COLO668 (cell line): ENCODE results near the gene ITGA3.
A peak's percentile ranks its signal among the peaks of the same experiment; 100 is the strongest.
"Not testable (repeated sequence)": the region's sequence is repeated elsewhere in the genome, so short reads cannot be mapped to it uniquely, and the experiment has no call there.

Source experiments
- DNase-seq: peaks from one replicate; lab custom pipeline; 2025; ENCODE audit not compliant: unreplicated experiment; lab: John Stamatoyannopoulos, UW

ITGA3 gene

DNA sequence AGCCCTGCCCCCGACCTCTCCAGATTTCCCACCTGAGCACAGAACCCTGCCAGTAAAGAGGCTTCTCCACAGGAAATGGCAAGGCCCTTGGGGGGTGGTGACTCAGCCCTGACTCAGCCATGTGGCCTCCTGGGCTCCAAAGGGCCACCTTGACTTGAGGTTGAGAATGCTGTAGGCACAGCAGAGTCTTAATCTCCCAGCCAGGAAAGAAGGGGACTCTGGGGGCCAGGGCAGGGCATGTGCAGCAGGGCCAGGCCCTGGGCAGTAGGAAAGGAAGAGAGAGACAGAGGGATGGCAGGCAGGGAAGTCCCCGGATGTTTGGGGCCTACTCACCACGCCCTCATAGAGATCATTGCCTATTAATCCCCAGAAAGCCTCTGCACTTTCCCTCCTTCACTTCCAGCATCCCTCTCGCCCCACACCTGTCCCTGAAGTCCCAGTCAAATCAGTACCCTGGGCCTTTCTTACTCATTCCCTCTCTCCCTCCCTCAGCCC lies 4.8 kb upstream of the ITGA3 start:
- DNase-seq = peak; percentile 23

DNA sequence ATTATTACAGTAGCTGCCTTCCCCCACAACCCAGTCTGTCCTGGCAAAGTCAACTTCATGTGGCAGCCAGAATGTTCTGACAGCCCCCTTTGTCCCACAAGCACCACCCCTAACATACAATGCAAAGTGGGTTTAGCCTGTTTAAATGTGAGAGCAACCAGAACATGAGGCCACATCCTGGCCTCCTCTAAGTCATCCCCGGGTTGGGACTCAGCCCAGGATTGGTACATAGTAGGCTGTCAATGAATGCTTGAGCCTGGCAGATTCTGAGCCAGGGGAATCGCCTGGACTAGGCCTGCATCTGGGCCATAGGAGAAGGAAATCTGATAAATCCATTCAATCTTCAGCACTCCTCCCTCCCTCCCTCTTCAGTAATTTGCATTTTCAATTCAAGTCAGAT lies 4.3 kb upstream of the ITGA3 start:
- DNase-seq = no peak

DNA sequence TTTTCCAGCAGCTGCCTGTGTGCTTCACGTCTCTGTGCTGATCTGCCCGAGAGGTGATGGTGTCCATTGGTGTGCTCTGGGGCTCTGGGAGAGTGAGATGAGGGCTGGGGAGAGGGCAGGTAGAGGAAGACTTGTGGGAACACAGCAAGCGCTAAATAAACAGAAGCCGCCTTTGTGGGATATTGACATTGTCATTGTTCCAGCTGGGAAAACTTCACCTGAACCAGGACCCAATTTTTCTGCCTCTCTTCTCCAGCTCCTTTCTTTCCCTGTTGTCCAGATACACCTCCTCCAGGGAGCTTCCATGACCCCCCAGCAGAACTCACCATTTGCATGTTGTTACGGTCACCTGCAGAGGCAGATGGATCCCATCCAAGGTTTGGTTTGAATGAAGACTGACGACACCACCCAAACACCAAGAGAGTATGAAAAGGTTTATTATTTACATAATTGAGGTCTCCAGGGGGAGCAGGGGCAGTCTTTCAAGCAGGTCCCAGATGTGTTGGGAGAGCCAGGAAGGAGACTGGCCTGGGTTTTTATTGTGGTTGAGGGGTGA lies 3.6 kb upstream of the ITGA3 start:
- peak; percentile 49 for DNase-seq

GRCh38 chr17:50052822-50053653 lies 2.9 kb upstream of the ITGA3 start:
- no peak for DNase-seq

DNA sequence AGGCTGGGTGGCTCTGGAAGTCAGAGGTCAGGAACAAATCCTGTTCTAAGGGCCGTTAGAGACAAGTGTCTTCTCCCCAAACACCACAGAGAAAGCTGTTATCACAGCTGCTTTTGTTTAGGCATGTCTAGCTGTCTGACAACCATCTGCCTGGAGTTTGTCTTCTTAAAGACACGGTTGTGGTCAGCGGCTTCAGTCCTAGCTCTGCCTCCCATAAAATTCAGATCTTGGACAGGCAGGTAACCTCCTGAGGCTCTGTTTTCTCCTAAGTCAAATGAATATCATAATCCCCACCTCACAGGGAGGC lies 2.3 kb upstream of the ITGA3 start:
- DNase-seq = no peak

DNA sequence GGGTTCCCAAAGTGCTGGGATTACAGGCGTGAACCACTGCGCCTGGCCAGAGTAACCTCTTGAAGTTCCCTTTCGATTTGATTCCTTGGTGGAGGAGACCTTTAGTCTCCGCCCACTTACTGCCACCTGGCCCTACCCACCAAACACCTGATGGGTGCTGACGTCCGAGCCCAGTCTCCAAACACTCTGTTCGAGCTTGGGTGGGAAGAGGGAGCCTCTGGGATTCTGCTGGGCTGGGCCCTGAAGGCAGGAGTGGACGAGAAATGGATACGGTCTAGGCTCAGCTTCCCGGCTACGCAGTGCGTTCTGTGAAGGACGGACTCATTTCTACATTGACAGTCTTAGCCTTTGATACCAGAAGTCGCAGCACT lies 870 bp upstream of the ITGA3 start:
- peak; percentile 61 for DNase-seq

- peak; percentile 71 for DNase-seq
Measured at GRCh38 chr17:50056217-50056960, 479 bp downstream of the ITGA3 start.

DNA sequence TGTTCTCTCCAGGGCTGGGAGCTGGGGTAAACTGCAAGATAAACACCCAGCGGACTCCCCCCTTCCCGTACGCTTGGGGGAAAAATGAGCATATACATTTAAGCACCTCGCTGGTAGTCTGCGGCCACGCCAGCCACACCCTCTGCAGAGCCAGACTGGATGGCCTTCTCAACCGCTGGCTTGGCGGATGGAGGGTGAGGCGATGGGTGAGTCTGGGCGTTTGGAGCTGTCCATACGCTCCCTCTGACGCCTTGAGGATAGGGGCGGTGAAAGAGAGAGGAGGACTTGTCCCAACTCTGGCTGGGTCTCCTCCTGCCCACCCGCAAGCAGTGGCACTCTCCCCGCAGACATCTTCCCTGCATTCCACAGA lies 1.0 kb downstream of the ITGA3 start:
- DNase-seq = no peak

- no peak for DNase-seq
Measured at GRCh38 chr17:50057521-50057991, 1.6 kb downstream of the ITGA3 start.

DNA sequence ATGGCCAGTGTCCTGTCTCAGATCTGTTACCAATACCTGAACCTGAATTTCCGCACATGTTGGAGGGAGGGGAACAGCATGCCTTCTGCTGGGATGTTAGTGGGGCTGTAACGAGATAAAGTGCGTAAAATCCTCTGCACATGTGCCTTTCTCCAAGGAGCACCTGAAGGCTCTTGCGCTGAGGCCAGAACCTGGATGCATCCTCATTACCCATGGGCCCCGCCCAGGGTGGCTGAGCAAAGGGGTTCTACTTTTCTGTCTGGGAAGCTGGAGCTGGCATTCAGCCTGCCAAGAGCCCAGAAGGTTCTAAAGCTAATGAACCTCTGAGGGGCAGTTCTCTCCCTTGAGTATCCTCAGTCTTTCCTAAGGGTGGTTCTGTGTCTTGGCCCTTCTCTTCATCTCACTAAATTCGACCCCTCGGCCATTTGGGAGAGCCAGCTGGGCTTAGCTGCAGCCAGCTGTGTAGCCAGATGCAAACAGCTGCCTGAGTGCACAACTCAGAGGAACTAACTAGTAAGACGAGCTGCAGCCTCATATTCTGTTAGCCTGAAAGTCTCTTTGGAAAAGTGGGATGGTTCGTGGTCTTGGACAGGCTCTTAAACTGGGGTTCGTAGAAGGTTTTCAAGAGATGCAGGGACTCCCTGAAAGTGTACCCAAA lies 2.5 kb downstream of the ITGA3 start:
- DNase-seq = no peak

- no peak for DNase-seq
Measured at GRCh38 chr17:50059256-50059655, 3.3 kb downstream of the ITGA3 start.

DNA sequence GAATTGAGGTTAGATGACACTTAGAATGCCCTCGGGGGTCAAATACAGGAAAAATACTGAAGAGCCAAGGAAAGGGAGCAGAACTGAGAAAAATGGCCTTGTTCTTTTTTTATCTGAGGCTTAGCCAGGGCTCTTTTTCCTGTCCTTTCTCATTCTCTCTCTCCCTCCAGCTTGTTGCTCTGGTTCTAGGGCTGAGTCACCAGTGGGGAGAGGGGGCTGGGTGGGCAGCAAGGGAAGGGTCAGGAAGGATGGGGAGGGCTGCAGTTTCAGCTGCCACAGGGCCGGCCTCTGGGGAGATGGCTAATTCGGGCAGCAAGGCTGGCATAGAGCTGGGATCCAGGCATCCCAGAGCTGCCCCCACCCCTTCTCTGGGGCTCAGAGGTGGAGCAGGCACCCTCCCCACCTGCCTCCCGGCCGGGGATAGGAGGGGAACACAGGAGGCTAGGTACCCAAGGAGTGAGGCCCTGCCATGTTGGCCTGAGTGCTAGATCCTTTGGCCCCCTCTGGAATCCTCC lies 3.9 kb downstream of the ITGA3 start:
- DNase-seq = no peak

- no peak for DNase-seq
Measured at GRCh38 chr17:50060951-50061712, 5.2 kb downstream of the ITGA3 start.

- not testable (repeated sequence) for DNase-seq
Measured at GRCh38 chr17:50061713-50062045, 5.8 kb downstream of the ITGA3 start.

DNA sequence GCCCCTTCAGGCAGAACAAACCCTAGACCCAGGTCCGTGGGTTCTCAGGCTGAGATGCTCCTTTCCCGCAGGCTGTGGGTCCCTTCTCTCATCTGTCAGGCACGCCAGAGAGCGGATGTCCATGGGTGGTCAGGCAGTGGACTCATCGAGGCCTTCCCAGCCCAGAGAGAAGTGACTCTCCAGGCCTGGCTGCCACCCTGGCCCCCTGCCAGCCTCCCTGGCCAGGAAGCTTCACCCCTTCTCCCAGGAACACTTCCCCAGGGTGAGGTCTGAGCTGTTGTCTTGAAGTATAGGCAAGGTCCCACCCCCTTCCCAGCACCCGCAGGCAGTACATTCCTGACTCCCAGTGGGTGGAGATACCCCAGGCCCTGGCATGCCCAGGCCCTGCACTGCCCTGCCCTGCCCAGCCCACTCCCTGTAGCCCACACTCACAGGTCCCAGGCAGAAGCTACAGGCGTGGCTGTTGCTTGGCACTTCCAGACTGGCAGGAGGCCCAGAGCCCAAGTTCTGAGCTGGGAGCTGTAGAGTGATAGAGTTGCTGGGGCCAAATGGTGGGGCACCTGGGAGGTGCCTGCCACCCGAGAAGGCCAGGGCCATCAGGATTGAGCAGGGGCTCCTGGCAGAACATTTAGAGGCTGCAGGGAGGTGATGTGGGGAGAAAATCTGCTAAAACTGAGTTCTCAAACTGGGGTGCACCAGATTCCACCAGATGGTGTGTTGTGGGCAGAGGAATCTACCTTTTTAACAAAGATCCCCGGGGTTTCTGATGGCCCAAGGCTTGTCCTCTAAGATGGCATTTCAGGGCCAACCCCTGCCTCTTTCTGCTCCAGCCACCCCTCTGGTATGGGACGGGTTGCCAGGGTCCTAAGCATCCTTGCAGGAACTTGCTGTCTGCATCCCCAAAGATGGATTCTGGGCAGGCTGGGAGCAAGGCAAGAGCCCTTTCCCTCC lies 6.7 kb downstream of the ITGA3 start:
- DNase-seq = no peak

- no peak for DNase-seq
Measured at GRCh38 chr17:50063561-50064252, 7.8 kb downstream of the ITGA3 start.

DNA sequence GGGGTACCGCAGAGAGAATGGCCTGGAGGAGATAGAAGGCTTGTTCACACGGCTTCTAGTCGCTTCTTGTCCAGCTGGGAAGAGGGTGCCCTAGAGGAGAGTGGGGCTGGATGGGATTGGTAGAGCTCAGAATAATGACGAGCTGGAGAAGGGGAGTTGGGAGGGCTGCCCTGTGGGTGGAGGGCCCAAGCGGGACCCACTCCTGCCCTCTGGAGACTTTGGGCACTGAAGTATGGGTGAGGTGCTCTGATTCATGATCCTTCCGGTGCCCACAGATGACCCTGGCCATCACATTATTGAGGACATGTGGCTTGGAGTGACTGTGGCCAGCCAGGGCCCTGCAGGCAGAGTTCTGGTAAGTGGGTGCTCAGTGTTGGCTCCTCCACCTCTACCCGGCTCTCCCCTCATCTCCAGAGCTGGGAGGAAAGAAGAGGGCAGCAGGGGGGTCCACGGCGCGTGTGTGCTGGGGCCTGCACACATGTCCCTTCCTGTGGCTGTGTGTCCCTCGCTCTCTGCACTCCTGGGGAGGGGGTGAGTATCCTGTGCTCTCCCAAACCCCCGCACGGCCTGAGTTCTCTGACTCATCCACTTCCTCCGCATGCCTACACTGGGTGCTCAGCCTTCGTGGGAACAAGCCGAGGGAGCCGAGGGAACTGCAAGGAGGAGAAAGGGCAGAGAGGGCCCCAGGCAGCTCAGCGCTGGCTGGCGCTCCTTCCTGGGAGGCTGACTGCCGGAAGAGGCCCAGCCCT lies 8.5 kb downstream of the ITGA3 start:
- DNase-seq = no peak

GRCh38 chr17:50065056-50065455 lies 9.1 kb downstream of the ITGA3 start:
- DNase-seq = no peak
